K562 (cell line): ENCODE results near the gene GPR148. TPM values are rescaled to one million over a fixed set of nuclear protein-coding genes. Genes with fewer than 3 reads are reported as not detected.

Experiments used
- ATAC-seq: fragments of 200-7000 bp; cut with Tn5 transposase; 3 replicates; pipeline ENCODE4 v1.9.1; 2020; ENCODE audit warnings: moderate library complexity
- BruUV-seq: library from RNA; stranded (reverse); fragments of 400-500 nt; replicated peaks from 2 replicates; lab custom pipeline; 2021; lab: Mats Ljungman, UMichigan
- CTCF ChIA-PET: fragments of 300-600 bp; formaldehyde crosslinking; extraction: SDS; loops from one replicate; lab custom pipeline; 2021; ENCODE audit warnings: low intra/inter-chr PET ratio; lab: Yijun Ruan, JAX
- POLR2A ChIA-PET: fragments of 300-600, 350-650 bp; sonication (Branson Sonifier 250); formaldehyde crosslinking; extraction: SDS; loops from one replicate; lab custom pipeline; 2021; ENCODE audit warnings: antibody characterized with exemption, inconsistent platforms; lab: Yijun Ruan, JAX
- DNase-seq, 4 experiments: peaks; one replicate each; pipeline versions ENCODE4 v3.0.0 to v3.0.0-alpha.2; 2011 to 2018; ENCODE audit warnings: low spot score in 3 of 4, mixed read lengths in 3 of 4; ENCODE audit errors: extremely low read depth in 1 of 4
- FAIRE-seq: peaks from 2 replicates; lab custom pipeline; 2011; peaks lifted over from hg19 to GRCh38; lab: Jason Lieb, UNC
- H2AFZ ChIP-seq: 2 replicates; pipeline ENCODE4 v1.6.0; 2011; ENCODE audit warnings: low read depth, low read length, control low read depth, inconsistent platforms
- H3K27ac ChIP-seq: fragments of 200-600 bp; 3 replicates; pipeline ENCODE4 v1.8.0; 2011; ENCODE audit warnings: low read depth, mild to moderate bottlenecking, control low read depth, inconsistent platforms, low read length, moderate library complexity, mixed read lengths; ENCODE audit errors: extremely low read depth
- H3K27me3 ChIP-seq, 2 experiments: fragments of 300-600 bp in 1 of 2; 2 replicates in 1 of 2; 3 replicates in 1 of 2; pipeline versions ENCODE4 v1.6.0 to v1.8.0; 2011; ENCODE audit warnings: inconsistent platforms in 2 of 2, low read length in 2 of 2, mild to moderate bottlenecking in 1 of 2, mixed read lengths in 1 of 2, moderate library complexity in 1 of 2; ENCODE audit not compliant: control insufficient read depth in 2 of 2, insufficient read depth in 2 of 2
- H3K36me3 ChIP-seq: fragments of 300-600 bp; 3 replicates; pipeline ENCODE4 v1.8.0; 2011; ENCODE audit warnings: mild to moderate bottlenecking, low read length, inconsistent platforms; ENCODE audit not compliant: control insufficient read depth, insufficient read depth
- H3K4me1 ChIP-seq, 2 experiments: fragments of 200-600 bp in 1 of 2; replicated peaks in 1 of 2; 2 replicates in 1 of 2; 3 replicates in 1 of 2; pipeline versions ENCODE4 v1.5.1 to v1.8.0; 2011; ENCODE audit warnings: inconsistent platforms in 2 of 2, low read length in 2 of 2, mild to moderate bottlenecking in 1 of 2, mixed read lengths in 1 of 2, moderate library complexity in 1 of 2; ENCODE audit not compliant: control insufficient read depth in 2 of 2, insufficient read depth in 2 of 2
- H3K4me2 ChIP-seq: 2 replicates; pipeline ENCODE4 v1.6.1; 2011; ENCODE audit warnings: low read length, control low read depth, inconsistent platforms, mixed read lengths; ENCODE audit not compliant: insufficient read depth
- H3K4me3 ChIP-seq: fragments of 200-600 bp; sonication (generic), shearing (Covaris generic); 2 replicates; pipeline ENCODE4 v1.5.1; 2016; ENCODE audit warnings: control low read depth, inconsistent platforms
- H3K79me2 ChIP-seq: fragments of 200-600 bp; 3 replicates; pipeline ENCODE4 v1.8.0; 2011; ENCODE audit warnings: low read length, inconsistent platforms; ENCODE audit not compliant: control insufficient read depth, insufficient read depth
- H3K9ac ChIP-seq, 2 experiments: 2 replicates each; pipeline versions ENCODE4 v1.6.0 to v1.6.1; 2011; ENCODE audit warnings: low read depth in 2 of 2, low read length in 2 of 2, control low read depth in 1 of 2, inconsistent platforms in 1 of 2, mild to moderate bottlenecking in 1 of 2, mixed read lengths in 1 of 2; ENCODE audit not compliant: insufficient read depth in 1 of 2
- H3K9me1 ChIP-seq: one replicate; pipeline ENCODE4 v1.6.0; 2011; ENCODE audit warnings: inconsistent platforms, mild to moderate bottlenecking, low read length, moderate library complexity; ENCODE audit not compliant: control insufficient read depth, insufficient read depth
- H3K9me3 ChIP-seq: replicated peaks from 2 replicates; pipeline ENCODE4 v1.5.1; 2011; ENCODE audit warnings: low read depth, low read length, inconsistent platforms; ENCODE audit not compliant: control insufficient read depth, insufficient read depth
- H4K20me1 ChIP-seq: replicated peaks from 2 replicates; pipeline ENCODE4 v1.6.1; 2011; ENCODE audit warnings: low read length, inconsistent platforms, mixed read lengths; ENCODE audit not compliant: control insufficient read depth, insufficient read depth
- CTCF ChIP-seq, 3 experiments: IDR thresholded peaks in 2 of 3; conservative IDR thresholded peaks in 1 of 3; 2 replicates each; pipeline ENCODE4 v1.5.1; 2011 to 2012; ENCODE audit warnings: low read length in 3 of 3, mild to moderate bottlenecking in 3 of 3, control low read depth in 2 of 3, improper control_type of control experiment in 1 of 3, inconsistent platforms in 1 of 3, low read depth in 1 of 3, mixed read lengths in 1 of 3, moderate library complexity in 1 of 3; ENCODE audit not compliant: insufficient read depth in 2 of 3
- MEF2D ChIP-seq: conservative IDR thresholded peaks from 2 replicates; pipeline ENCODE4 v1.6.1; 2016; ENCODE audit warnings: low read depth, missing genetic modification characterization, missing compliant biosample characterization
- NR2C2 ChIP-seq, 2 experiments: fragments of 200-800 bp in 1 of 2; sonication (Bioruptor generic) in 1 of 2; sonication (generic) in 1 of 2; formaldehyde crosslinking in 1 of 2; IDR thresholded peaks; 2 replicates each; pipeline versions ENCODE4 v1.6.1 to v1.8.0; 2016 to 2022; ENCODE audit warnings: mild to moderate bottlenecking in 1 of 2, missing compliant biosample characterization in 1 of 2, missing genetic modification characterization in 1 of 2, missing genetic modification reagents in 1 of 2
- PBX2 ChIP-seq, 2 experiments: IDR thresholded peaks in 1 of 2; conservative IDR thresholded peaks in 1 of 2; 2 replicates each; pipeline ENCODE4 v1.6.1; 2016; ENCODE audit warnings: low read depth in 2 of 2, mild to moderate bottlenecking in 1 of 2, missing compliant biosample characterization in 1 of 2, missing genetic modification characterization in 1 of 2, moderate library complexity in 1 of 2
- PTTG1 ChIP-seq: fragments of 450-650 bp; IDR thresholded peaks from 2 replicates; pipeline ENCODE4 v1.6.1; 2016; ENCODE audit warnings: low read depth, mild to moderate bottlenecking, missing genetic modification characterization, missing compliant biosample characterization
- SMAD3 ChIP-seq: fragments of 450-650 bp; formaldehyde crosslinking; conservative IDR thresholded peaks from 2 replicates; pipeline ENCODE4 v1.4.0; 2020; ENCODE audit warnings: mild to moderate bottlenecking
- ZNF263 ChIP-seq: sonication (generic); formaldehyde crosslinking; IDR thresholded peaks from 2 replicates; pipeline ENCODE4 v1.8.0; 2022; ENCODE audit warnings: mild to moderate bottlenecking, missing genetic modification reagents, borderline replicate concordance
- WGBS: fragments of 100-300 bp; shearing (Covaris generic); methylation state at CpG from one replicate; pipeline ENCODE4 v1.1.6; 2016; ENCODE audit warnings: low coverage, mixed read lengths; ENCODE audit not compliant: insufficient coverage; ENCODE audit errors: missing lambda C conversion rate; 5-methylcytosine and 5-hydroxymethylcytosine counted together
- in situ Hi-C: fragments of 300-500 bp; cut with MboI; formaldehyde crosslinking; loops from 4 replicates; pipeline ENCODE4 v1.15.0; 2018; ENCODE audit warnings: inconsistent platforms, mixed read lengths
- intact Hi-C: fragments of 100-400 bp; cut with micrococcal nuclease; formaldehyde crosslinking; loops from 2 replicates; pipeline ENCODE4 v1.14.2; 2022
- polyA plus RNA-seq, 8 experiments: library from polyadenylated mRNA; depleted of rRNA in 4 of 8; stranded (reverse) in 5 of 8; unstranded in 3 of 8; fragments of >200 nt; fragmentation: Nextera tagmentation in 2 of 8; fragmentation: Illumina TruSeq in 1 of 8; extraction: Ambion mirVana in 2 of 8; extraction: Trizol in 1 of 8; gene quantifications; 2 replicates each; pipeline versions ENCODE4 v1.2.1 to v1.2.3, GENCODE V29; 2011 to 2014; ENCODE audit warnings: inconsistent platforms in 1 of 8, missing spikeins in 1 of 8
- total RNA-seq, 7 experiments: library from RNA; depleted of rRNA in 6 of 7; stranded (reverse); fragments of >200 nt in 6 of 7; fragmentation: Illumina TruSeq in 2 of 7; extraction: Trizol in 2 of 7; gene quantifications; 2 replicates each; pipeline versions ENCODE4 v1.2.1 to v1.2.3, GENCODE V29; 2011 to 2021; ENCODE audit warnings: low replicate concordance in 1 of 7
- TF ChIP-seq, protein P1 (sequence below): fragments of 250-450 bp; sonication (Bioruptor Pico); IDR thresholded peaks from 2 replicates; pipeline ENCODE4 v1.5.0; 2021; ENCODE audit warnings: mild to moderate bottlenecking, moderate library complexity

GPR148 gene
- total and polyA plus RNA-seq, 9 of the 15 experiments (the other 6 are each of a cell fraction or from before 2014, with no cell fraction given), result not detected

DNA sequence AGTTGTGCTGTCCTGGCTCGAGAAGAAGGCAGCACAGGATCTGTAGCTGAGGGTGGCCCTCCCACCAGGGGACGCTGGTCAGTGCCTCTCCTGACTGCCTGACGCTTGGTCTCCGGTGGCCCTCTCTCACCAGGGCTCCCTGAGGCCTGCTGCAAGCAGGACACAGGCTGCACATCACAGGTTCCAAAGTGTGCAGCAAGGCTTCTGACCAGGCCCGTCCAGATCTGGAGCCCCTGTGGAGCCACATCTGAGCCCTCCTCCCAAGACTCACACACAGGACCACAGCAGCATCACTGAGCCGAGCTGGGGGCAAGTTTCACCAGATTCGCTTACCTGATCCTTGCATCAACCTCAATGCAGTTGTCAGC is 38.5 kb downstream of the GPR148 start:
- no peak overlapping the region for H2AFZ ChIP-seq
- no peak for DNase-seq
- peaks cover 10% of the 10 kb centered on the region; the same call in 1 of the 2 replicates for H4K20me1 ChIP-seq
- ChIA-PET CTCF (no interaction called here), POLR2A (no interaction called here)
- ATAC-seq, result peak; percentile 76
- H3K4me3 ChIP-seq, result no peak overlapping the region
- H3K9ac ChIP-seq, result no peak overlapping the region; a peak in 1 of 4 replicates
- in situ Hi-C loops (no loop called here), intact Hi-C loops (no loop called here)
- H3K27ac ChIP-seq, result no peak overlapping the region
- BruUV-seq, result no TSS peak
- no peak for TF ChIP-seq NR2C2 (CRISPR knock-in tag; IDR thresholded peaks at IDR 0.05)
- TF ChIP-seq NR2C2 (tag; IDR thresholded peaks at IDR 0.05), result no peak
- TF ChIP-seq PTTG1 (tag), result no peak
- TF ChIP-seq CTCF (IDR thresholded peaks at IDR 0.05 in 2 of 3, conservative IDR thresholded peaks at IDR 0.05 in 1 of 3; ENCODE audit: insufficient read depth in 2 of 3, low read depth in 1 of 3, low read length in 3 of 3), result peak in 2 of 3 experiments; percentile 27 to 40; a peak in 2 of 6 replicates
- TF ChIP-seq, protein P1, sequence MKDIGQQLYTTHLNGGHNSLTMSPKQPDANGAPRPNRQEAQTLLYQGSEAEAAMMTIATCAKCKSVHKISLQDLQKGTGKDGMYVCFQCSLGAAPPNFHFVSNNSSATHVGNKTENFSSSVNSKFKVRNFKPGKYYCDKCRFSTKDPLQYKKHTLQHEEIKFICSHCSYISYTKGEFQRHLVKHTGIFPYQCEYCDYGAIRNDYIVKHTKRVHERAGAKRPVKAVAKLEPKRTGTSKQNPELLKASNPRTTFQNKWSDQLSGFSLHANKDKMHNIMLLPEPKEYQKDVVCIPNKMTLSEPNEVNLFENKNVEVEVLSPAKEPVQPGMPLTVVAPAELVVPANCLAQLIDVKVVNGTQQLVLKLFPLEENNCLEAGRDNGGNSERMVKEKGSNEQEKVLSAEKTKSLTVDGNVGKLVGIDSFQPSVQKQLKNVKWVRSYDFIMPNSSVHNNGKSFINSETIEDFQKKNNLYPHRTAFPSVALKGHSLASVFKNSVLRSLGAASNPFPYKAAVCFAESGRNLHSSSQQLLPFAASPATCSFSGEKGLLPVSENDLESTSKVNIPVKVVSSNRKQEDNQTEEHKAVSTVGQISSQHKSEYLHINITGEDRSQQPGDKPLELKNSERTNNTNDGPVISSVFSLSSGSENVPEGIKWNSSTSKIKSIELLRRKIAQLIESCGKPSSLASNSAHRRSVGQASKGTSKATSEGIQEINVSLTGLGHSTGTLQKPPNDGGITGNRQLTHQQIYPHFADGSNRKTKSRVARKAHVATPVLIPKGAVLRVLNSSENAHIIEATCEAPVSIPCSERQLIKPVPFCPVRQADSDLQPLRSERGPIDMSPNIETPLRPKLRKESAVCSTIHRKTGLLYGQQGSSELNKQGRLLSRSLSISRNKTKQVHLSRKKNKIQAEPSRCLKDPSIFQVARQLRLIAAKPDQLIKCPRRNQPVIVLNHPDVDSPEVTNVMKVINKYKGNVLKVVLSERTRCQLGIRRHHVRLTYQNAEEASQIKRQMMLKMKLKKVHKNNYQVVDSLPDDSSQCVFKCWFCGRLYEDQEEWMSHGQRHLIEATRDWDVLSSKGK (CRISPR knock-in tag), result no peak
- no peak for TF ChIP-seq SMAD3 (CRISPR knock-in tag)
- no peak for TF ChIP-seq MEF2D (tag)
- no peak for TF ChIP-seq ZNF263
- no peak for TF ChIP-seq PBX2 (CRISPR knock-in tag; IDR thresholded peaks at IDR 0.05; ENCODE audit: low read depth)
- no peak for TF ChIP-seq PBX2 (tag; conservative IDR thresholded peaks at IDR 0.05; ENCODE audit: low read depth)
- H3K4me2 ChIP-seq, result no peak overlapping the region
- H3K27me3 ChIP-seq, result peaks cover 0 to 42% of the 10 kb centered on the region in 2 experiments; a peak in 2 of 5 replicates
- H3K9me1 ChIP-seq, result no peaks in the 10 kb centered on the region
- FAIRE-seq, result peak; percentile 49
- no peaks in the 10 kb centered on the region for H3K79me2 ChIP-seq
- H3K36me3 ChIP-seq, result no peaks in the 10 kb centered on the region
- no peaks in the 10 kb centered on the region for H3K9me3 ChIP-seq
- H3K4me1 ChIP-seq, result peaks cover 5 to 6% of the 10 kb centered on the region in 2 experiments; a peak in 3 of 5 replicates
- 3% methylated on average over 6 of the region's 7 CpGs for WGBS
